GM19193 (cell line): ENCODE measurements around the gene ITGB5.

Experiments used
- POLR2A ChIP-seq: IDR thresholded peaks from 4 replicates; pipeline ENCODE4 v1.6.1; 2011; ENCODE audit not compliant: insufficient read depth, insufficient read length; ENCODE audit errors: extremely low read depth

ITGB5 gene

GRCh38 chr3:124805671-124806070, 81.5 kb downstream of the ITGB5 start:
- no peak for TF ChIP-seq POLR2A

- TF ChIP-seq POLR2A = no peak
These were observed 82.3 kb downstream of the ITGB5 start for GRCh38 chr3:124804875-124805274.

- TF ChIP-seq POLR2A = no peak
These were observed 84.5 kb downstream of the ITGB5 start for GRCh38 chr3:124802702-124803101.

GRCh38 chr3:124802061-124802698, 85.0 kb downstream of the ITGB5 start:
- TF ChIP-seq POLR2A = no peak

- TF ChIP-seq POLR2A = no peak
These were observed 86.5 kb downstream of the ITGB5 start for GRCh38 chr3:124800511-124801258.

GRCh38 chr3:124800076-124800475, 87.1 kb downstream of the ITGB5 start:
- TF ChIP-seq POLR2A = no peak

- no peak for TF ChIP-seq POLR2A
These were observed 87.5 kb downstream of the ITGB5 start for GRCh38 chr3:124799676-124800075.

- no peak for TF ChIP-seq POLR2A
These were observed 89.7 kb downstream of the ITGB5 start for GRCh38 chr3:124797426-124797945.

- TF ChIP-seq POLR2A = no peak
These were observed 90.7 kb downstream of the ITGB5 start for GRCh38 chr3:124796477-124796876.

- no peak for TF ChIP-seq POLR2A
These were observed 94.0 kb downstream of the ITGB5 start for GRCh38 chr3:124793054-124793739.

- TF ChIP-seq POLR2A = no peak
These were observed 94.7 kb downstream of the ITGB5 start for GRCh38 chr3:124792341-124793040.

- TF ChIP-seq POLR2A = no peak
These were observed 95.5 kb downstream of the ITGB5 start for GRCh38 chr3:124791639-124792151.

GRCh38 chr3:124791142-124791541, 96.0 kb downstream of the ITGB5 start:
- no peak for TF ChIP-seq POLR2A

GRCh38 chr3:124788254-124788745, 98.9 kb downstream of the ITGB5 start:
- TF ChIP-seq POLR2A = no peak

GRCh38 chr3:124787476-124788195, 99.5 kb downstream of the ITGB5 start:
- TF ChIP-seq POLR2A = no peak
